Chondrocyte (in vitro differentiated cells): ENCODE data around the gene MATK. TPM values are rescaled to one million over a fixed set of nuclear protein-coding genes. Genes with fewer than 3 reads are reported as not detected.

Experiments used
- DNase-seq: peaks from one replicate; pipeline ENCODE4 v3.0.0; 2021; ENCODE audit warnings: mixed read lengths, low spot score
- H3K27ac Mint-ChIP-seq: one replicate; pipeline ENCODE4 v1.8.0; 2021; ENCODE audit warnings: mild to moderate bottlenecking, moderate library complexity, mixed read lengths; ENCODE audit not compliant: unreplicated experiment
- H3K27me3 Mint-ChIP-seq: 2 replicates; pipeline ENCODE4 v1.8.0; 2021; ENCODE audit warnings: low read depth, mixed read lengths
- H3K36me3 Mint-ChIP-seq: 2 replicates; pipeline ENCODE4 v1.8.0; 2021; ENCODE audit warnings: low read depth, mixed read lengths
- H3K4me1 Mint-ChIP-seq: 2 replicates; pipeline ENCODE4 v1.8.0; 2021; ENCODE audit warnings: low read depth, mild to moderate bottlenecking, mixed read lengths
- H3K4me3 Mint-ChIP-seq: one replicate; pipeline ENCODE4 v1.8.0; 2021; ENCODE audit warnings: mild to moderate bottlenecking, moderate library complexity, mixed read lengths; ENCODE audit not compliant: unreplicated experiment
- H3K9me3 Mint-ChIP-seq: 2 replicates; pipeline ENCODE4 v1.8.0; 2021; ENCODE audit warnings: low read depth, mixed read lengths
- CTCF ChIP-seq: fragments of 200-600 bp; sonication (generic); IDR thresholded peaks from 2 replicates; pipeline ENCODE4 v1.5.0; 2021; ENCODE audit warnings: antibody characterized with exemption, mild to moderate bottlenecking, moderate library complexity
- total RNA-seq: library from RNA; stranded (reverse); gene quantifications from 3 replicates; pipeline ENCODE4 v1.2.1, GENCODE V29; 2021

The MATK gene
- total RNA-seq, 1 donor from 2014 or later: not detected

GRCh38 chr19:3825286-3825956, 39.2 kb upstream of the MATK start:
- TF ChIP-seq CTCF: no peak
- H3K27me3 Mint-ChIP-seq: peaks cover 27% of the 10 kb centered on the region
- no peak overlapping the region for H3K4me3 Mint-ChIP-seq
- no peak overlapping the region for H3K27ac Mint-ChIP-seq
- no peaks in the 10 kb centered on the region for H3K9me3 Mint-ChIP-seq
- no peaks in the 10 kb centered on the region for H3K36me3 Mint-ChIP-seq
- no peak for DNase-seq
- peaks cover 7% of the 10 kb centered on the region for H3K4me1 Mint-ChIP-seq

GRCh38 chr19:3823350-3823713, 37.2 kb upstream of the MATK start:
- DNase-seq: no peak
- H3K9me3 Mint-ChIP-seq: no peaks in the 10 kb centered on the region
- peaks cover 20% of the 10 kb centered on the region for H3K27me3 Mint-ChIP-seq
- peaks cover 7% of the 10 kb centered on the region for H3K4me1 Mint-ChIP-seq
- no peak overlapping the region for H3K4me3 Mint-ChIP-seq
- no peak for TF ChIP-seq CTCF
- H3K36me3 Mint-ChIP-seq: no peaks in the 10 kb centered on the region
- no peak overlapping the region for H3K27ac Mint-ChIP-seq

- H3K9me3 Mint-ChIP-seq: no peaks in the 10 kb centered on the region
- no peak for DNase-seq
- no peak overlapping the region for H3K4me3 Mint-ChIP-seq
- no peak for TF ChIP-seq CTCF
- H3K4me1 Mint-ChIP-seq: peaks cover 5% of the 10 kb centered on the region
- no peaks in the 10 kb centered on the region for H3K36me3 Mint-ChIP-seq
- no peak overlapping the region for H3K27ac Mint-ChIP-seq
- peaks cover 21% of the 10 kb centered on the region for H3K27me3 Mint-ChIP-seq
Observed at GRCh38 chr19:3822683-3823349, 36.6 kb upstream of the MATK start.

- H3K4me3 Mint-ChIP-seq: no peak overlapping the region
- no peak overlapping the region for H3K27ac Mint-ChIP-seq
- H3K36me3 Mint-ChIP-seq: no peaks in the 10 kb centered on the region
- DNase-seq: no peak
- H3K9me3 Mint-ChIP-seq: no peaks in the 10 kb centered on the region
- H3K27me3 Mint-ChIP-seq: peaks cover 22% of the 10 kb centered on the region
- TF ChIP-seq CTCF: peak; percentile 96
- H3K4me1 Mint-ChIP-seq: peaks cover 5% of the 10 kb centered on the region
Observed at GRCh38 chr19:3821857-3822364, 35.7 kb upstream of the MATK start.

- DNase-seq: no peak
- Mint-ChIP-seq H3K4me1 (peaks cover 5% of the 10 kb centered on the region), H3K36me3 (no peaks in the 10 kb centered on the region), H3K27ac (no peak overlapping the region), H3K4me3 (no peak overlapping the region), H3K27me3 (peaks cover 22% of the 10 kb centered on the region), H3K9me3 (no peaks in the 10 kb centered on the region)
- no peak for TF ChIP-seq CTCF
Observed at GRCh38 chr19:3821156-3821555, 35.0 kb upstream of the MATK start.
